SW 1271 (cell line): ENCODE measurements around the gene PCDHB2.
"Not testable (repeated sequence)": the region's sequence is repeated elsewhere in the genome, so short reads cannot be mapped to it uniquely, and the experiment has no call there.

Experiments
- DNase-seq, 2 experiments: peaks; one replicate each; lab custom pipeline; 2025; lab: John Stamatoyannopoulos, UW

The PCDHB2 gene

DNA sequence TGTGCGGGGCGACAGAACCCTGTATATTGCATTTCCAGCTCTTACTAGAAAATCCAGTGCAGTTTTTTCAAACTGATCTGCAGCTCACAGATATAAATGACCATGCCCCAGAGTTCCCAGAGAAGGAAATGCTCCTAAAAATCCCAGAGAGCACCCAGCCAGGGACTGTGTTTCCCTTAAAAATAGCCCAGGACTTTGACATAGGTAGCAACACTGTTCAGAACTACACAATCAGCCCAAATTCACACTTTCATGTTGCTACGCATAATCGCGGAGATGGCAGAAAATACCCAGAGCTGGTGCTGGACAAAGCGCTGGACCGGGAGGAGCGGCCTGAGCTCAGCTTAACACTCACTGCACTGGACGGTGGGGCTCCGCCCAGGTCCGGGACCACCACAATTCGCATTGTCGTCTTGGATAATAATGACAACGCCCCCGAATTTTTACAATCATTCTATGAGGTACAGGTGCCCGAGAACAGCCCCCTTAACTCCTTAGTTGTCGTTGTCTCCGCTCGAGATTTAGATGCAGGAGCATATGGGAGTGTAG, 41.4 kb downstream of the PCDHB2 start:
- no peak for DNase-seq

DNA sequence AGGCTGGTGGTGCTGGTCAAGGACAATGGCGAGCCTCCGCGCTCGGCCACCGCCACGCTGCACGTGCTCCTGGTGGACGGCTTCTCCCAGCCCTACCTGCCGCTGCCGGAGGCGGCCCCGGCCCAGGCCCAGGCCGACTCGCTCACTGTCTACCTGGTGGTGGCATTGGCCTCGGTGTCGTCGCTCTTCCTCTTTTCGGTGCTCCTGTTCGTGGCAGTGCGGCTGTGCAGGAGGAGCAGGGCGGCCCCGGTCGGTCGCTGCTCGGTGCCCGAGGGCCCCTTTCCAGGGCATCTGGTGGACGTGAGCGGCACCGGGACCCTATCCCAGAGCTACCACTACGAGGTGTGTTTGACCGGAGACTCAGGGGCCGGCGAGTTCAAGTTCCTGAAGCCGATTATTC, 42.9 kb downstream of the PCDHB2 start:
- not testable (repeated sequence) for DNase-seq
